Measurements from ENCODE around the gene NLK.

The NLK gene

GRCh38 chr17:28113269-28113668, 70.8 kb downstream of the NLK start:
- DNase-seq (ENCODE audit: low read depth): peak; percentile 16

- DNase-seq (ENCODE audit: low read depth): no peak
These were observed 72.6 kb downstream of the NLK start for GRCh38 chr17:28115046-28115445.

GRCh38 chr17:28117304-28117703, 74.8 kb downstream of the NLK start:
- DNase-seq (ENCODE audit: low read depth): no peak

- peak; percentile 9 for DNase-seq (ENCODE audit: low read depth)
These were observed 75.9 kb downstream of the NLK start for GRCh38 chr17:28118362-28118761.

- DNase-seq (ENCODE audit: low read depth): peak; percentile 13
These were observed 76.6 kb downstream of the NLK start for GRCh38 chr17:28119046-28119445.

GRCh38 chr17:28119560-28119959, 77.1 kb downstream of the NLK start:
- no peak for DNase-seq (ENCODE audit: low read depth)

- no peak for DNase-seq (ENCODE audit: low read depth)
These were observed 78.3 kb downstream of the NLK start for GRCh38 chr17:28120766-28121165.

- DNase-seq (ENCODE audit: low read depth): peak; percentile 22
These were observed 82.5 kb downstream of the NLK start for GRCh38 chr17:28124962-28125361.

- peak; percentile 58 for DNase-seq (ENCODE audit: low read depth)
These were observed 83.3 kb downstream of the NLK start for GRCh38 chr17:28125526-28126378.

GRCh38 chr17:28127196-28127595, 84.7 kb downstream of the NLK start:
- DNase-seq (ENCODE audit: low read depth): no peak

- no peak for DNase-seq (ENCODE audit: low read depth)
These were observed 86.3 kb downstream of the NLK start for GRCh38 chr17:28128779-28129178.

- no peak for DNase-seq (ENCODE audit: low read depth)
These were observed 88.0 kb downstream of the NLK start for GRCh38 chr17:28130472-28130871.

GRCh38 chr17:28131599-28131998, 89.1 kb downstream of the NLK start:
- DNase-seq (ENCODE audit: low read depth): peak; percentile 83

GRCh38 chr17:28133562-28133970, 91.1 kb downstream of the NLK start:
- DNase-seq (ENCODE audit: low read depth): peak; percentile 93

GRCh38 chr17:28136923-28137322, 94.4 kb downstream of the NLK start:
- DNase-seq (ENCODE audit: low read depth): no peak

GRCh38 chr17:28139822-28140221, 97.3 kb downstream of the NLK start:
- no peak for DNase-seq (ENCODE audit: low read depth)

GRCh38 chr17:28141313-28141712, 98.8 kb downstream of the NLK start:
- DNase-seq (ENCODE audit: low read depth): no peak

GRCh38 chr17:28141773-28142172, 99.3 kb downstream of the NLK start:
- DNase-seq (ENCODE audit: low read depth): no peak

- no peak for DNase-seq (ENCODE audit: low read depth)
These were observed 99.8 kb downstream of the NLK start for GRCh38 chr17:28142305-28142704.

GRCh38 chr17:28144019-28144418, 101.5 kb downstream of the NLK start:
- DNase-seq (ENCODE audit: low read depth): no peak

- DNase-seq (ENCODE audit: low read depth): peak; percentile 76
These were observed 102.9 kb downstream of the NLK start for GRCh38 chr17:28145348-28145747.

GRCh38 chr17:28147017-28147416, 104.5 kb downstream of the NLK start:
- DNase-seq (ENCODE audit: low read depth): peak; percentile 38

GRCh38 chr17:28151001-28151400, 108.5 kb downstream of the NLK start:
- no peak for DNase-seq (ENCODE audit: low read depth)

- DNase-seq (ENCODE audit: low read depth): no peak
These were observed 111.7 kb downstream of the NLK start for GRCh38 chr17:28154214-28154613.

Data from EH (cell line).